Renal cortical epithelial cell (primary cell): ENCODE measurements around the gene SNX6. TPM values are rescaled to one million over a fixed set of nuclear protein-coding genes. Genes with fewer than 3 reads are reported as not detected.
"Not testable (repeated sequence)": the region's sequence is repeated elsewhere in the genome, so short reads cannot be mapped to it uniquely, and the experiment has no call there.

Experiments used
- DNase-seq: peaks from one replicate; pipeline ENCODE4 v3.0.0-alpha.2; 2011; ENCODE audit warnings: low read depth
- total RNA-seq: library from RNA; depleted of rRNA; stranded (reverse); fragments of >200 nt; gene quantifications from 2 replicates; pipeline ENCODE4 v1.2.3, GENCODE V29; 2014

The SNX6 gene
- total RNA-seq, 1 donor from 2014 or later: 377 TPM

GRCh38 chr14:34634360-34634771, 4.4 kb upstream of the SNX6 start:
- not testable (repeated sequence) for DNase-seq

- no peak for DNase-seq
Measured at GRCh38 chr14:34633742-34634141, 3.8 kb upstream of the SNX6 start.

- DNase-seq: no peak
Measured at GRCh38 chr14:34632411-34632978, 2.5 kb upstream of the SNX6 start.

GRCh38 chr14:34629344-34629656, 648 bp downstream of the SNX6 start:
- no peak for DNase-seq

- DNase-seq: no peak
Measured at GRCh38 chr14:34628681-34629135, 1.2 kb downstream of the SNX6 start.

GRCh38 chr14:34623506-34623905, 6.4 kb downstream of the SNX6 start:
- no peak for DNase-seq

GRCh38 chr14:34620839-34621238, 9.1 kb downstream of the SNX6 start:
- peak; percentile 33 for DNase-seq

GRCh38 chr14:34620115-34620514, 9.8 kb downstream of the SNX6 start:
- no peak for DNase-seq

- DNase-seq: peak; percentile 28
Measured at GRCh38 chr14:34619471-34619870, 10.5 kb downstream of the SNX6 start.

- no peak for DNase-seq
Measured at GRCh38 chr14:34616360-34616759, 13.6 kb downstream of the SNX6 start.

GRCh38 chr14:34615507-34615906, 14.4 kb downstream of the SNX6 start:
- no peak for DNase-seq

GRCh38 chr14:34614638-34615037, 15.3 kb downstream of the SNX6 start:
- DNase-seq: no peak

- no peak for DNase-seq
Measured at GRCh38 chr14:34610101-34610500, 19.8 kb downstream of the SNX6 start.

GRCh38 chr14:34605461-34605860, 24.5 kb downstream of the SNX6 start:
- no peak for DNase-seq

- peak; percentile 40 for DNase-seq
Measured at GRCh38 chr14:34604995-34605394, 25.0 kb downstream of the SNX6 start.

GRCh38 chr14:34596891-34597290, 33.1 kb downstream of the SNX6 start:
- no peak for DNase-seq

- no peak for DNase-seq
Measured at GRCh38 chr14:34593740-34594375, 36.1 kb downstream of the SNX6 start.

- DNase-seq: no peak
Measured at GRCh38 chr14:34592623-34593022, 37.3 kb downstream of the SNX6 start.

- DNase-seq: no peak
Measured at GRCh38 chr14:34583525-34583924, 46.4 kb downstream of the SNX6 start.

- DNase-seq: no peak
Measured at GRCh38 chr14:34582117-34582680, 47.7 kb downstream of the SNX6 start.

- DNase-seq: no peak
Measured at GRCh38 chr14:34580381-34580780, 49.6 kb downstream of the SNX6 start.

- no peak for DNase-seq
Measured at GRCh38 chr14:34571771-34572170, 58.2 kb downstream of the SNX6 start.

- DNase-seq: no peak
Measured at GRCh38 chr14:34569750-34570149, 60.2 kb downstream of the SNX6 start.

GRCh38 chr14:34568803-34569202, 61.1 kb downstream of the SNX6 start:
- no peak for DNase-seq
